T-helper 1 cell (primary cell): ENCODE data around the gene CD34.
"Not testable (repeated sequence)": the region's sequence is repeated elsewhere in the genome, so short reads cannot be mapped to it uniquely, and the experiment has no call there.

Experiments used
- DNase-seq, 5 donors: peaks; one replicate each; pipeline ENCODE4 v3.0.0-alpha.2; 2012 to 2020

Gene CD34

GRCh38 chr1:207925969-207926368 lies 15.0 kb upstream of the CD34 start:
- not testable (repeated sequence) for DNase-seq

GRCh38 chr1:207925210-207925609 lies 14.3 kb upstream of the CD34 start:
- DNase-seq = no peak

GRCh38 chr1:207923561-207923960 lies 12.6 kb upstream of the CD34 start:
- DNase-seq = no peak

GRCh38 chr1:207923121-207923520 lies 12.2 kb upstream of the CD34 start:
- DNase-seq = no peak

- no peak for DNase-seq
Observed at GRCh38 chr1:207922554-207922953, 11.6 kb upstream of the CD34 start.

GRCh38 chr1:207921321-207921720 lies 10.4 kb upstream of the CD34 start:
- DNase-seq = no peak

GRCh38 chr1:207920444-207921021 lies 9.6 kb upstream of the CD34 start:
- DNase-seq = no peak

GRCh38 chr1:207919523-207920170 lies 8.7 kb upstream of the CD34 start:
- DNase-seq = no peak

GRCh38 chr1:207918581-207918980 lies 7.7 kb upstream of the CD34 start:
- no peak for DNase-seq

GRCh38 chr1:207918011-207918410 lies 7.1 kb upstream of the CD34 start:
- DNase-seq = no peak

GRCh38 chr1:207917080-207917479 lies 6.2 kb upstream of the CD34 start:
- no peak for DNase-seq

GRCh38 chr1:207913951-207914350 lies 3.0 kb upstream of the CD34 start:
- DNase-seq = no peak

- DNase-seq = no peak
Observed at GRCh38 chr1:207911856-207912760, 1.2 kb upstream of the CD34 start.

GRCh38 chr1:207909687-207910086 lies 1.2 kb downstream of the CD34 start:
- no peak for DNase-seq

GRCh38 chr1:207908107-207908734 lies 2.7 kb downstream of the CD34 start:
- DNase-seq = no peak

- DNase-seq = no peak
Observed at GRCh38 chr1:207904391-207904790, 6.5 kb downstream of the CD34 start.

GRCh38 chr1:207903767-207904166 lies 7.2 kb downstream of the CD34 start:
- DNase-seq = no peak

- DNase-seq = no peak
Observed at GRCh38 chr1:207903053-207903452, 7.9 kb downstream of the CD34 start.

- DNase-seq = no peak
Observed at GRCh38 chr1:207902566-207902965, 8.4 kb downstream of the CD34 start.

- no peak for DNase-seq
Observed at GRCh38 chr1:207901041-207901653, 9.8 kb downstream of the CD34 start.

- no peak for DNase-seq
Observed at GRCh38 chr1:207898836-207899235, 12.1 kb downstream of the CD34 start.

GRCh38 chr1:207898260-207898659 lies 12.7 kb downstream of the CD34 start:
- DNase-seq = no peak

- DNase-seq = no peak
Observed at GRCh38 chr1:207897188-207897587, 13.7 kb downstream of the CD34 start.
